Right lung (tissue), 5 donors: Measurements from ENCODE around the gene IL17REL. TPM values are rescaled to one million over a fixed set of nuclear protein-coding genes. Genes with fewer than 3 reads are reported as not detected.

Experiments used
- DNase-seq, 2 donors: peaks; one replicate each; pipeline ENCODE4 v3.0.0-alpha.2; 2013
- polyA plus RNA-seq, 5 donors: library from polyadenylated mRNA; unstranded; fragments of 120-200 nt; gene quantifications; one replicate each; pipeline versions ENCODE4 v1.2.1 to v1.2.3, GENCODE V29; 2013; ENCODE audit warnings: inconsistent platforms in 1 of 5, low replicate concordance in 1 of 5; ENCODE audit not compliant: insufficient read length in 5 of 5, insufficient read depth in 1 of 5

The IL17REL gene
- polyA plus RNA-seq, 5 donors, result 0.08 to 0.15 (median 0.09) TPM; not detected in 2

DNA sequence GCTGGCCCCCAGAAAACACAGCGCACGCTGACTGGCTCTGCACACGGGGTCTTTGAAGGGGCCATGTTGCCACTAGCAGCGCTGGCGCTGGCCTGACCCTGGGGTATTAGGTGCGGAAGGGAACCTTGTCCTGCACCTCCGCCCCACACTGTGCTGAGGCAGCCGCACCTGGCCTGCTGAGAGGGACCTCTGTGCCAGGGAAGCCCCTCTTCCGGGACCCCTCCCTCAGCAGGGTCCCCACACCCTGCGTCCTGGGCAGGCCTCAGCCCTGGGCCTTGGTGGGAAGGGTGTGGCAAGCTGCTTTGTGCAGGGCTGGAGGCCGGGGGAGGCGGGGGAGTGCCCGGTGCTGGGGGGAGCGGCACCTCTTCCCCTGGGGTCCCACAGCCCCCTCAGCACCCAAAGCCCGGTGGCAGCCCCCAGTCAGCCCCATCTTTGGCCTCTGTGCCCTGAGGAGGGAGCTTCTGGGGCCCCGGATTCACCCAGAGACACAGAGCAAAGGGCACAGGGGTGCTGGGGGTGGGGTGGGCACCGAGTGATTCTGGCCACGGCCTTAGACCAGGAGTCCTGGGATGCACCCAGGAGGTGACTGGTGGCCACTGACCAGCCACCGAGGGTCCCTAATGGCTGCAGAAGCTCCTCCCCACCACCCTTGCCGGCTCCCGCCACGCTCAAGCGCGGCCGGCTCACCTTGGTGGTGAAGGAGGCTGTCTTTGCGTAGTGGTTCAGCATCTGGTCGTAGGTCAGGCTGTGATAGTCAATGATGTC lies 34.1 kb upstream of the IL17REL start:
- no peak for DNase-seq

DNA sequence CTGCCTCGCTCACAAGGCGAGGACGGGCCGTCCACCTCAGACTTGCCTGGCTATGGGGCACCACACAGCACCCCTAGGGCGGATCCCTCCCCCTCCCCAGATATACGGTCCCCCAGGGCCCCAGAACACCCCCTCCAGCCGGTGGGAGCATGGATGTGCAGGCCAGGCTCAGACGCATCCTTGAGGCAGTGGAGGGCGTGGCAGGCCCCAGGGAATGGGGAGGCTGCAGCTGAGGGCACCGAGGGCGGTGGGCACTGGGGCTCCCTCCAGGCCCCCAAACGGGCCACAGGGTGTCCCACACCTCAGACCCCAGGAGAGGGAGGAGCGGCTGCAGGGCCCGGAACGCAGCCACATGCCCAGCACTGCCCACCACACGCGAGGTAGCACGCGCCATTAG lies 33.5 kb upstream of the IL17REL start:
- no peak for DNase-seq

DNA sequence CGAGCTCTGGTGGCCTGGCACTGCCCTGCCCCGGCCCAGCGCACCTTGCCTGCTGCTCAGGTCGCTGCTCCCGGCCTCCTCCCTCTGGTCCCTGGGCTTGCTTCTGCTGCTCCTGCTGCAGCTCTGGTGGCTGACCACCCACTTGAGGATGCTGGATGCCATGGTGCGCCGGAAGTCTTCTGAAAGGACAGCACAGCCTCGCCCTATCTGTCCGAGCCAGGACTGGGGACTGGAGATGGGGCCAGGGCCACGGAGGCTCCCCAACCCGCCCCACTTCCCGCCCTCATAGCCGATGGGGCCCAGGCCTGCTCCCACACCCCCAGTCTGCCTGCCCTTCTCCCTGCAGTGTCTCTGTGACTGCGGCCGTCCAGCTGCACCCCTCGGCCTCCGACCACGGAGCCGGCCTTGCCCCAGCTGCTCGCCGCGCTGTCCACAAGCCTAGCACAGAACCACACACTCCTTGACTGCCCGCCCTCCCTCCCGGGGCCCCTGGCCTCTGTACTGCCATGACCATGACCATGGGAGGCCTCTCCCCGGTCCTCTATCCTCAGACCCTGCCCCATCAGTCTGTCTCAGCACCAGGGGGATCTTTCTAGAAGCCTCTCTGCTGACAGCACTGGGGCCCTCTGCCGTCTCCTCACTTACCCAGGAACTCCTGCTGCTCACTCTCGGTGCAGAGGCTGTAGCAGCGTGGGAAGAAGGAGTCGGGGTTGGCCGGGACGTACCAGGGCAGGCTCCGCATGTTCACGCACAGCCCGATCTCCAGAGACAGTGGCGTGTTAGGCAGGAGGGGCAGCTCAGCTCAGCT lies 32.9 kb upstream of the IL17REL start:
- no peak for DNase-seq

DNA sequence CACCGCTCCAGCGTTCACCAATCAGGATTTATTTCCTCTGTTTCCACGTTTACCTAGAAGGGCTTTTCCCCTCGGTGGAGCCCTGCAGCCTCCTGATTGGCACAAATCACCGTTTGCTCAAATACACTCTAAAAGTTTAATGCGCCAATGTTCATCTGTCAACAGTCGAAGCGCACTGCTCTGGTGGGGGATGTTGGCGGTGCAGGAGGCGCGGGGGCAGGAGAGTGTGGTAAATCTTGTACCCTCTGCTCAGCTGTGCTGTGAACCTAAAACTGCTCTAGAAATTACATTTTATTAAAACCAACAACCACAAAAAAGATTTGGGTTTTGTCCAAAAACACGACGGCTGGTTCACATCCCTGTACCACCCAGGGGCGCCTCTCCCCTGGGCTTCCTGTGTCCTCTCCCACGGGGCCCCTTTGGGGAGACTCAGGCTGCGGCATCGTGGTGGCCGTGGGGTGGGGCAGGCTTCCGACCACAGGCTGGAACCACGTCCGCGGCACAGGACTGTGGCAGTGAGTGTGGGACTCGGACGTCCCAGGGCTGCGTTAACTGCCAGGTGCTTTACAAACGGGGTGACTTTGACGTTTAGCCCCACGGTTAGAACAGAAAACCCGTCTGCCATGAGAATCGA lies 32.0 kb upstream of the IL17REL start:
- no peak for DNase-seq

DNA sequence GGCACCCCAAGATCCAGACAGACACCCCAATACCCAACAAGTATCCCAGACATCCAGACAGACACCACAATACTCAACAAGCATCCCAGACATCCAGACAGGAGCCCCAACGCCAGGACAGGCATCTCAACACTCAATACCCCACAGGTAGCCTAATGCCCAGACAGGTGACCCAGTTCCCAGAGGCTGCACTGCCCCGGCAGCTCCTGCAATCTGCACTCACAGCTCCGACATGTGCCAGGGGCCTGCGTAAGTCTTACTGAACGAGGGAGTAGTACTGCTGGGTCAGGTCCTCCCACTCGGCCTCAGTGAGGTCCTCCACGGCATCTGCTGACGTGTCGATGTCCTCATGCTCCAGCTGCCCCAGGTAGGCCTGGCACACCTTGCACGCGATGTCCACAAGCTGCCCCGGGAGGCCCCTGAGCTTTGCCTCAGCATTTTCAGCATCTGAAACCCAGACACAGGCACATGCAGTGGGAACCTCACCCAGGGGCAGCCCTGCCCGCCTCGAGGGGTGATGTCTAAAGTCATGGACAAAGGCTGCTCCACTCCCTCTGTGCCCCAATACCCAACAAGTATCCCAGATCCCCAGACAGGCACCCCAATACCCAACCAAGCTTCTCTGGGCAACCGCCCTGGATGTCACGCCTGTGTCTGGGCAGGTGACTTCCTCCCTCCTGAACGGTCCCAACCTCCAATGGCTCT lies 28.9 kb upstream of the IL17REL start:
- no peak for DNase-seq

DNA sequence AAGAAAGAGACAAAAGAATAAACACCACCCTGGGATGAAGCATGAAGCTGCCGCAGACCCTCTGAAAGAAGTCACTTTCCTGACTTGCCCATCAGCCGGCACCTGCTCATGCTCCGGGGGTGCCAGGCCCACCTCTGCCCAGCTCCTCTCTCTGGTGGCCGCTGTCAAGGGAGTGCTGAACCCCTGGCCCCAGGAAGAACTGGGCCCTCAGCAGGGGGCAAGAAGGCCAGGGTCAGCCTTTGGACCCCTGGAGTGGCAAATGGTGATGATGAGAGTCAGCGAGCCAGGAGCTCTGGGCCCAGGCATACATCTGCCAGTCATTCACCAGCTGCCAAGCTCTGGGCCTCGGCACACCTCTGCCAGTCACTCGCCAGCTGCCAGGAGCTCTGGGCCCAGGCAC lies 28.2 kb upstream of the IL17REL start:
- DNase-seq, result no peak

DNA sequence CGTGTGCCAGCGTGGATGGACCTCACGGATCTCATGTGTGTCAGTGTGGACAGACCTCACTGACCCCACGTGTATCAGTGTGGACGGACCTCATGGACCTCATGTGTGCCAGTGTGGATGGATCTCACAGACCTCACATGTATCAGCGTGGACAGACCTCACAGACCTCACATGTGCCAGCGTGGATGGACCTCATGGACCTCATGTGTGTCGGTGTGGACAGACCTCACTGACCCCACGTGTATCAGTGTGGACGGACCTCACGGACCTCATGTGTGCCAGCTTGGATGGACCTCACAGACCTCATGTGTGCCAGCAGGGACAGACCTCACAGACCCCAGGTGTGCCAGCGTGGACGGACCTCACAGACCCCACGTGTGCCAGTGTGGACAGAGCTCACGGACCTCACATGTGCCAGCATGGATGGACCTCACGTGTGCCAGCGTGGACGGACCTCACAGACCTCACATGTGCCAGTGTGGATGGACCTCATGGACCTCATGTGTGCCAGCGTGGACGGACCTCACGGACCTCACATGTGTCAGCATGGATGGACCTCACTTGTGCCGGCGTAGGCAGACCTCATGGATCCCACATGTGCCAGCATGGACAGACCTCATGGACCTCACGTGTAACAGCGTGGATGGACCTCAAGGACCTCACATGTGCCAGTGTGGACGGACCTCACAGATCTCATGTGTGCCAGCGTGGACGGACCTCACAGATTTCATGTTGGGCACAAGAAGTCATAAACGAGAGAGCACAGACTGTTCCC lies 27.3 kb upstream of the IL17REL start:
- no peak for DNase-seq

DNA sequence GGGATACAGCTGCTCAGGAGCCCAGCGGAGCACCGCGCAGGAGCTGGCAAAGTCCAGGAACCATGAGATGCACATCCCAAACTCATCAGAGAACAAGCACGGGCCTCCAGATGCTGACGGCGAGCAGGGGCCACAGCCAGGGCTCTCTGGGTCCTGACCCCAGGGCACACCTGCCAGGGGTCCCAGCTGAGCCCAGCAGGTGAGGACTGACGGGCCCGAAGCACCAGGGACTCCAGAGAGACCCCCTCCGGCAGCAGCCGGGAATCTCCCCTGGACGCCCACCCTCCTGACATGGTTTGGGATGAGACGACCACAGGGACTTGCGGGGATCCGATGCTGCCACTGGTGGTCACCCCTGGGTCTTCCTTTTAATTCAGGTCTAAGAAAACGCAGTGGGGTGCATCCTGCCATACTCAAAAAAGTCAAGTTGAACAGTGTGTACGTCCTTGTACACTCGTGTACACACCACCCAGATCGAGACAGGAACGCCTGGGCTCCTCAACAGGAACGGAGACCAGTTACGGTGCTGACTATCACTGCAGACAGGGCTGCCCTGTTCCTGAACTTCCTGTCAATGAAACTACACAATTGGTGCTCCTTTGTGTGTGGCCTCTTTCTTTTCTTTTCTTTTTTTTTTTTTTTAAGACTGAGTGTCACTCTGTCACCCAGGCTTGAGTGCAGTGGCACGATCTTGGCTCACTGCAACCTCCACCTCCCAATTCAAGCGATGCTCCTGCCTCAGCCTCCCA lies 23.6 kb upstream of the IL17REL start:
- no peak for DNase-seq

DNA sequence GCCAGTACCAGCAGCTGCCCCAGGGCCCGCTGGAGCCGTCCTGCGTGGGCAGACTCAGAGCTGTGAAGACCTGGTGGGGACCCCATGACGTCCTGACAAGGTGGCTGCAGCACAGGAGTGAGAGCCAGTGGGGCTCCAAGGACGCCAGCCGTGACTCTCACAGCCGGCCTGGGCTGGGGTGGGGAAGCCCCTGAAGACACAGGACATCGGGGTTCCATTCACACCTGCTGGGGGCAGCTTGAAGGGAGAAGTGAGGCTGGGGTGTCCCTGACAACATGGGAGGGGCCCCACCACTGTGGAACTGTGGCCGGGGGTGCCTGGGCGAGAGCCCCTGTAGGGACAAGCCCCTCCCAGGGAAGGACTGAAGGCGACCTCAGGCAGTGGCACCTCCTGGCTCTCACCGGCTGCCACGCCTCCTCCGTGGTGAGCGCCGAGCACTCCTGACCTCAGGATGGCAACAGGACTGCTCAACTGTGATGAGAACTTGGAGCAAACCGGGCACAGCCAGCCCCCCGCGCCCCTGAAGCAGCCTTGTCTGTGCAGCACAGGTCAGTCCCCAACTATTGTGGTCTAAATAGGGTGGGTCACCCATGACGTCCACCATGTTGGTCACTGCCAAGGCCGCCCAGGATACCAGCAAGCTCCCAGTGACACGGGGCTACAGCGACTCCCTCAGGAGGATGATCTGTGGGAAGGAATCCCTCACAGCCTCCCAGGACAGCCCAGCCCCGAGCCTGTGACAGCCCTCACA lies 22.7 kb upstream of the IL17REL start:
- no peak for DNase-seq

DNA sequence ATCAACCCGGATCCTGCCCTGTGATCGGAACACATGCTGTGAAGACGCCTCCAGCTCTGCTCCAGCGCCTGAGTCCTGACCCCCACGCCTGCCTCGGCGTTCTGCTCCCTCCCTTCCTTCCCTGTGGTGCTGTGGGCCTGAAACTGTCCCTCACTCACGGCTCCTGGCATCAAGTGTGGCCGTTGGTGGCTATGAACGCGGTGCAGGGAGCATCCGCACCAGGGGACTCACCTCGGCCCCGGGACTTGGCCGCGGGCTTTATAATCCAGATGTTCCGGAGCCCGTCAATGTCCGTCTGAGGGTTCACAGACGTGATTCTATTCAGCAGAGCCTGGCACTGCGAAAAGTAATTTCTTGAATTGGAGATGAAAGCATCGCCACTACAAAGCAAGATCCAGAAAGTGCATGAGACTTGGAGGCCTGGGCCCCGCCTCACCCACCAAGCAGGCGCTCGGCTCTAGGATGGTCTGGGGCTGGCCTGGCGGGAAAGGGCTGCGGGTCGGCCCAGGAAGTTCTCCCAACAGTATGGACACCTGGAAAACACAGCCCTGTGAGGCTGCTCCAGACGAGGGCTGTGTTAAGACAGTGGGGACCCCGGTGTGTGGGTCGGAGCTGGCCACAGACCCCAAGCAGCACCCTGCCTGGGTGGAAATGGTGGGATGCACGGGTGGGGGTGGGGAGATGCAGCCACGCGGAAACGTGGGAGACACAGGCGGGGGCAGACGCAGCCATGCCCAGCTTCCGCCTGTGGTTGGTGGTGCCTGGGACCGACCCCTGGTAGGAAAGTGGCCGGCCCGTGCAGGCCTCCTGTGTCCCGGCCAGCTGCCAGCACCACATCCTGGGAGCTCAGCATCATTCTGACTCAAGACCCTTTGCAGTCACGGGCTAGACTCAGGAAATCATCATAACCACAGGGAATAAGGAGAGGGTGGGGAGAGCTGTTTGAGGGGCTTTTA lies 21.8 kb upstream of the IL17REL start:
- DNase-seq, result no peak

DNA sequence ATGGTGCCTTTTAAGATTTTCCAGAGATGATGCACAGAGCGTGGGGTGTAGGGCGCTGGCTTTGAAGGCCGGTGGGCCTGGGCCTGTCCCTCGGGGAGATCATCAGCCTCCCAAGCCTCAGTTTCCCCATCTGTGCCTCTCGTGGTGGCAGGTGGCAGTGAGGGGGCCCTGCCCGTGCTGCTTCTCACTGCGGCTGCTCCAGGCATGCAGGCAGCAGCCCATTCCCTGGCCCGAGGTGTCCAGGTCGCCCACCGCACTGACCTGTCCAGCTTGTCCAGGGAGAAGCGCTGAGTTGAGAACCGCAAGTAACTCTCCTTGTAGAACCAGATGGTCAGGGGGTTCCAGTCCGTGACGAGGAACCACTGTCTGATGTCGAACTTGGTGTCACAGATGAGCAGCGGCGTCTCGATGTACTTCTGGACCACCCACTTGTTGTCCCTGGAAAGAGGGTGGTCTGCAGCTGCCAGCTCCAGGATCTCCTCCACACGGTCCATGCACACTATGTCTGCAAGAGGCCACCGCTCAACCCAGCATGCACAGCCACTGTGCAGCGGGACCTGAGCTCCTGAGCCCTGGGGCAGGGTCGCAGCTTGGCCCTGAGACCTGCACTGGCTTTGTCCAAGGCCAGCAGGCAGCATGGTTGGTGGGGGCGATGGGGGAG lies 20.5 kb upstream of the IL17REL start:
- no peak for DNase-seq

DNA sequence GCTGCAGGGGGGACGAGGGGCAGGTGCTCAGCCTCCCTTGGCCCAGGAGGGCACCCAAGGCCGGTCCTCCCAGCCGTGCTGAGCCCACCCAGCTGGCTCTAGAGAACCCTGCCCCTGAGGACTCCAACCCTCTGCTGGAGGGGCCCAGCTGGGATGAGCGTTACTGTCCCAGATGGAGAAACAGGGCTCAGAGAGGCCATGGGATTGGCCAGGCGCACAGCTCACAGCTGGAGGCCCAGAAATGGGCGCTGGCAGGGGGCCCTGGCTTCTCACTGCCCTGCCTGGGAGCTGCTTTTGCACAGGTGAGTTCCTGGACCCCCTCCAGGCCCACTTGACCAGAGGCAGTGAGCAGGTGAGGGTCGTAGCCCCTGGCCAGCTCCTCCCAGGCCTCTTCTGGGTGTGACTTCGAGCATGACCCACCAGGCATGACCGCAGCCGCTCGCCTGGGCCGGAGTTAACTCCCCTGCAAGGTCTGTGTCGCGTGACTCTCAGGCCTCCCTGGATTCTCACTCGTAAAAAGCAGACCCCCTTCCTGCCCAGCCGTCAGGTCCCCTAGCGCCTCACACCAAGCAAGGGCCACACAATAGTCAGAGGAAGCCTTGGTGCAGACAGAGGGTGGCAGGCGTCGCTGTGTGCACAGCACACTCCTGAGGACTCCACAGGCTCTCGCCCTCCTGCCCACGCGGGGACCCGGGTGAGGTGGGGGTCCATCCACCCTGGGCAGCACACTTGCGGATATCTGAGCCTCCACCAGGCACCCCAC lies 19.7 kb upstream of the IL17REL start:
- DNase-seq, result no peak

DNA sequence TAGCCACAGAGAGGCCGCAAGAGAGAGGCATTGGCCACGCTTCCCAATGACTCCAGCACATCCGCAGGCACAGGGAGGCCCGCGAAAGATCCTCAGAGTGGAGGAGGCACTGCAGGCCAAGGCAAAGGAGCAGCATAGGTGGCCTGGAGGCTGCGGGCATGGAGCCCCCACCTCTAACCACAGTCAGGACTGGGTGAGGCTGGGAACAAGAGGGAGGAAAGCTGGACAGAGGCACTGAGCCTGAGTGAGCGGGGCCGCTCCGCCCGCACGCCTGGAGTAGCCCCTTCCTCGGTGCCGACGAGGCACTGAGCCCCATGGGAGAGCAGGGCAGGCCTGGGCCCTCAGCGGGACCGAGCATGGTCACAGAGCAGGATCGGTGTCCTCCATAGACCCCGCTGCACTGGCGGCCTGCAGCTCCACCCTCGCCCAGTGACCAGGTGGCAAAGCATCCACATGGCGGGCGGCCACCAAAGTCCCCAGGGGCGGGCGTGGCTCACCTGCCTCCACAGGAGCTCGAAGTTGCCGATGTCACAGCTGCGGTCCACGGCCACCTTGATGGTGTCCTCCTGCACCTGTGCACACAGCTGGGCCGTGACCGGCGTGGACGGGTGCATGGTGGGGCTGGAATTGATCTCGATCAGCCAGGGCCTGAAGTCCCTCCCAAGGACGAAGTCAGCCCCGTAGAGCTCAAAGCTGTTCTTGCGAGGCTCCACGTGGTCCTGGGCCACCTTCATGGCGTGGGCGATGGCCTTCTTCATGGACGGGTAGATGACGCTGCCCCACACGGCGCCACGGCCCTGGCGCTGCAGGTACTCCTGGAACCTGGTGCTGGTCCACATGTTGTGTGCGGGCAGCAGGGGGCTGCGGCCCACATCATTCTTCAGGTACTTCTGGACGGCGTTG lies 18.9 kb upstream of the IL17REL start:
- no peak for DNase-seq

DNA sequence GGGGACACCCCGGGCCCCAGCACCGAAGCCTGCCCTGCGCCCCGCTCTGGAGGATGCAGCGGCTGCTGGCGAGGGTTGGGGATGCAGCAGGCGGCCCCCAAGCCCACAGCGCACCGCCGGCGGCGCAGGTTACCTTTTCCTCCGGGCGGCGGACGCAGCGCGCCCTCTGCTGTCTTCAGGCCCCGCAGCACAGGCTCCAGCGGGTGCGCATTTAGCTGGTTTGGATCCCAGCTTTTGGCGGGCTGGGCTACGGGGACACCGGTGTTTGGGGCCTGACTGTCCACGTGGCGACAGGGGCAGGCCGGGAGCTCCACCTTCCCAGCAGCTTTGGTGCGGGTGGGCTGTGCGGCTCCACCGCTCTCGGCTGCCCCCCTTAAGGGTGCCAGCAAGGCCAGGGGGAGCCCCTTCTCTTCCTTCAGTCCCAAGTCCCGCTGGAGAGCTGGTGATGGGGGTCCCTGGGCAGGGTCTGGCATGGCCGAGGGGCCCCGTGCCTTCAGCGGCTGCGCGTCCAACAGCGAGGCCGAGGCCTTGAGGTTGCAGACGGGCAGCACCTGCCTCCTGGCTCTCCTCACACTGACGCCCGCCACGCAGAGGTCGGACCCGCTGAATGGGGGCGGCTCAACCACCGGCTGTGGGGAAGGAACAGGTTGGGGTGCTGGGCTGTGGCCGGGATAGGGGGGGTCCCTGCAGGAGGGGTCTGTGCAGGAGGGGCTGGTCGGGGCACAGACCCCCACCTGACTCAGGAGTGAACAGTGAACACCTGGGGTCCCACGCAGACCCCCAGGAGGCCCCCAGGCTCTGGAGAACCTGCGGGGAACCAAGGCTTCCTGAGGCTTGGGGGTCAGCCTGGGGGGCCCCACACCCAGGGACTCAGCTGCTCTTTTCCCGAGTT lies 18.0 kb upstream of the IL17REL start:
- DNase-seq, result peak; percentile 38 to 52
